Thyroid gland (tissue), 4 donors: ENCODE measurements around the gene SLCO2A1.

Experiments used
- POLR2A ChIP-seq, 2 donors: fragments of 450-650 bp; IDR thresholded peaks; one replicate each; pipeline ENCODE4 v1.6.1; 2017; ENCODE audit warnings: antibody characterized with exemption in 2 of 2, mild to moderate bottlenecking in 2 of 2, moderate library complexity in 1 of 2
- TF ChIP-seq, protein P1 (sequence below), 6 experiments: fragments of 200-600 bp in 3 of 6; fragments of 450-650 bp in 3 of 6; sonication (generic) in 3 of 6; IDR thresholded peaks; one replicate each; pipeline ENCODE4 v1.5.1; 2016 to 2019; ENCODE audit warnings: antibody characterized with exemption in 6 of 6, mild to moderate bottlenecking in 2 of 6, inconsistent platforms in 1 of 6, moderate library complexity in 1 of 6

GRCh38 chr3:134033315-134033996, 3.7 kb upstream of the SLCO2A1 start:
- TF ChIP-seq, protein P1, sequence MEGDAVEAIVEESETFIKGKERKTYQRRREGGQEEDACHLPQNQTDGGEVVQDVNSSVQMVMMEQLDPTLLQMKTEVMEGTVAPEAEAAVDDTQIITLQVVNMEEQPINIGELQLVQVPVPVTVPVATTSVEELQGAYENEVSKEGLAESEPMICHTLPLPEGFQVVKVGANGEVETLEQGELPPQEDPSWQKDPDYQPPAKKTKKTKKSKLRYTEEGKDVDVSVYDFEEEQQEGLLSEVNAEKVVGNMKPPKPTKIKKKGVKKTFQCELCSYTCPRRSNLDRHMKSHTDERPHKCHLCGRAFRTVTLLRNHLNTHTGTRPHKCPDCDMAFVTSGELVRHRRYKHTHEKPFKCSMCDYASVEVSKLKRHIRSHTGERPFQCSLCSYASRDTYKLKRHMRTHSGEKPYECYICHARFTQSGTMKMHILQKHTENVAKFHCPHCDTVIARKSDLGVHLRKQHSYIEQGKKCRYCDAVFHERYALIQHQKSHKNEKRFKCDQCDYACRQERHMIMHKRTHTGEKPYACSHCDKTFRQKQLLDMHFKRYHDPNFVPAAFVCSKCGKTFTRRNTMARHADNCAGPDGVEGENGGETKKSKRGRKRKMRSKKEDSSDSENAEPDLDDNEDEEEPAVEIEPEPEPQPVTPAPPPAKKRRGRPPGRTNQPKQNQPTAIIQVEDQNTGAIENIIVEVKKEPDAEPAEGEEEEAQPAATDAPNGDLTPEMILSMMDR (IDR thresholded peaks at IDR 0.05): no peak
- TF ChIP-seq POLR2A (IDR thresholded peaks at IDR 0.05): no peak
